Right renal cortex interstitium (tissue), 3 donors: ENCODE results near the gene ZCCHC4. TPM values are rescaled to one million over a fixed set of nuclear protein-coding genes. Genes with fewer than 3 reads are reported as not detected.
"Not testable (repeated sequence)": the region's sequence is repeated elsewhere in the genome, so short reads cannot be mapped to it uniquely, and the experiment has no call there.

Source experiments
- DNase-seq, 3 donors: peaks; one replicate each; pipeline ENCODE4 v3.0.0-alpha.2; 2013; ENCODE audit warnings: low read depth in 3 of 3, low spot score in 2 of 3
- polyA plus RNA-seq, 3 donors: library from polyadenylated mRNA; unstranded; fragments of 120-200 nt; gene quantifications; one replicate each; pipeline ENCODE4 v1.2.1, GENCODE V29; 2013; ENCODE audit not compliant: insufficient read length in 3 of 3

Gene ZCCHC4
- polyA plus RNA-seq, 3 donors = 11.6 to 14.1 (median 12.3) TPM

GRCh38 chr4:25370242-25370641, 57.7 kb downstream of the ZCCHC4 start:
- no peak for DNase-seq

GRCh38 chr4:25372549-25372948, 60.0 kb downstream of the ZCCHC4 start:
- DNase-seq = not testable (repeated sequence)

- DNase-seq = peak in 2 of 3 donors; percentile 67 to 72
Observed at GRCh38 chr4:25376754-25377571, 64.4 kb downstream of the ZCCHC4 start, which contains the start of gene ANAPC4. Gene ANAPC4 (plus strand): TSS chr4:25377263. CDS start chr4:25377428, 165 bp downstream.

- DNase-seq = no peak
Observed at GRCh38 chr4:25377572-25378436, 65.2 kb downstream of the ZCCHC4 start.

- no peak for DNase-seq
Observed at GRCh38 chr4:25378437-25378743, 65.8 kb downstream of the ZCCHC4 start.

- no peak for DNase-seq
Observed at GRCh38 chr4:25379591-25379990, 67.0 kb downstream of the ZCCHC4 start.

- no peak for DNase-seq
Observed at GRCh38 chr4:25383647-25384046, 71.1 kb downstream of the ZCCHC4 start.

- no peak for DNase-seq
Observed at GRCh38 chr4:25386926-25387325, 74.4 kb downstream of the ZCCHC4 start.

- DNase-seq = no peak
Observed at GRCh38 chr4:25397305-25397704, 84.7 kb downstream of the ZCCHC4 start.

GRCh38 chr4:25399510-25399909, 86.9 kb downstream of the ZCCHC4 start:
- DNase-seq = no peak

GRCh38 chr4:25401066-25401465, 88.5 kb downstream of the ZCCHC4 start:
- no peak for DNase-seq

GRCh38 chr4:25402521-25402920, 89.9 kb downstream of the ZCCHC4 start:
- no peak for DNase-seq

GRCh38 chr4:25403699-25404098, 91.1 kb downstream of the ZCCHC4 start:
- no peak for DNase-seq

- no peak for DNase-seq
Observed at GRCh38 chr4:25405453-25405852, 92.9 kb downstream of the ZCCHC4 start.

GRCh38 chr4:25406081-25406692, 93.6 kb downstream of the ZCCHC4 start:
- no peak for DNase-seq

- no peak for DNase-seq
Observed at GRCh38 chr4:25410820-25411529, 98.4 kb downstream of the ZCCHC4 start.

GRCh38 chr4:25413261-25413660, 100.7 kb downstream of the ZCCHC4 start:
- DNase-seq = no peak

- no peak for DNase-seq
Observed at GRCh38 chr4:25417014-25417413, 104.4 kb downstream of the ZCCHC4 start.
